Endothelial cell of umbilical vein (primary cell): ENCODE results near the gene SLC7A11. TPM values are rescaled to one million over a fixed set of nuclear protein-coding genes. Genes with fewer than 3 reads are reported as not detected.

Experiments
- BruUV-seq: library from RNA; stranded (reverse); fragments of 400-500 nt; replicated peaks from 2 replicates; lab custom pipeline; 2021; lab: Mats Ljungman, UMichigan
- CTCF ChIA-PET: fragments of 300-600, 350-600 bp; sonication (Branson Sonifier 250); formaldehyde crosslinking; loops from one replicate; lab custom pipeline; 2021; ENCODE audit warnings: antibody characterized with exemption, inconsistent platforms; lab: Charles Lee
- POLR2A ChIA-PET: fragments of 300-600, 350-600 bp; sonication (Branson Sonifier 250); formaldehyde crosslinking; loops from one replicate; lab custom pipeline; 2021; ENCODE audit warnings: antibody characterized with exemption, inconsistent platforms; lab: Charles Lee
- DNase-seq: peaks from one replicate; pipeline ENCODE4 v3.0.0-alpha.2; 2011; ENCODE audit warnings: low read depth, low spot score
- FAIRE-seq: peaks from 2 replicates; lab custom pipeline; 2011; peaks lifted over from hg19 to GRCh38; lab: Jason Lieb, UNC
- H2AFZ ChIP-seq: 2 replicates; pipeline ENCODE4 v1.6.0; 2012; ENCODE audit warnings: low read depth, low read length, control low read depth, inconsistent platforms
- H3K27ac ChIP-seq: 2 replicates; pipeline ENCODE4 v1.5.1; 2011; ENCODE audit warnings: low read depth, mild to moderate bottlenecking, control low read depth, low read length, moderate library complexity; ENCODE audit not compliant: insufficient read depth
- H3K27me3 ChIP-seq, 2 experiments: 2 replicates each; pipeline versions ENCODE4 v1.6.0 to v1.6.1; 2011; ENCODE audit warnings: low read length in 2 of 2, mixed read lengths in 1 of 2; ENCODE audit not compliant: control insufficient read depth in 2 of 2, insufficient read depth in 2 of 2
- H3K36me3 ChIP-seq, 2 experiments: 2 replicates in 1 of 2; 3 replicates in 1 of 2; pipeline ENCODE4 v1.5.1; 2011; ENCODE audit warnings: low read length in 2 of 2, mild to moderate bottlenecking in 1 of 2, moderate library complexity in 1 of 2; ENCODE audit not compliant: control insufficient read depth in 2 of 2, insufficient read depth in 2 of 2; ENCODE audit errors: extremely low read depth in 1 of 2
- H3K4me1 ChIP-seq: 3 replicates; pipeline ENCODE4 v1.5.1; 2011; ENCODE audit warnings: mild to moderate bottlenecking, low read length; ENCODE audit not compliant: control insufficient read depth, insufficient read depth; ENCODE audit errors: extremely low read depth
- H3K4me2 ChIP-seq: 2 replicates; pipeline ENCODE4 v1.6.1; 2011; ENCODE audit warnings: low read length, control low read depth, mixed read lengths; ENCODE audit not compliant: insufficient read depth
- H3K4me3 ChIP-seq, 3 experiments: fragments of 200-600 bp in 1 of 3; sonication (generic), shearing (Covaris generic) in 1 of 3; replicated peaks in 1 of 3; 2 replicates each; pipeline ENCODE4 v1.5.1; 2011 to 2016; ENCODE audit warnings: control low read depth in 3 of 3, low read length in 3 of 3, mild to moderate bottlenecking in 2 of 3, inconsistent platforms in 1 of 3, low read depth in 1 of 3, moderate library complexity in 1 of 3; ENCODE audit not compliant: insufficient read depth in 1 of 3
- H3K79me2 ChIP-seq: 2 replicates; pipeline ENCODE4 v1.6.0; 2012; ENCODE audit warnings: low read length, inconsistent platforms; ENCODE audit not compliant: control insufficient read depth, insufficient read depth
- H3K9ac ChIP-seq: replicated peaks from 2 replicates; pipeline ENCODE3; 2011; ENCODE audit warnings: low read length, control low read depth; ENCODE audit not compliant: insufficient read depth; ENCODE audit errors: extremely low read depth
- H3K9me1 ChIP-seq: replicated peaks from 3 replicates; pipeline ENCODE4 v1.6.0; 2011; ENCODE audit warnings: mild to moderate bottlenecking, low read length; ENCODE audit not compliant: control insufficient read depth, insufficient read depth; ENCODE audit errors: extremely low read depth
- H3K9me3 ChIP-seq: replicated peaks from 2 replicates; pipeline ENCODE4 v1.5.1; 2012; ENCODE audit warnings: low read length, inconsistent platforms; ENCODE audit not compliant: control insufficient read depth, insufficient read depth
- H4K20me1 ChIP-seq: replicated peaks from 2 replicates; pipeline ENCODE3; 2011; ENCODE audit warnings: mild to moderate bottlenecking, low read length; ENCODE audit not compliant: control insufficient read depth, insufficient read depth; ENCODE audit errors: extremely low read depth
- CTCF ChIP-seq, 2 donors: IDR thresholded peaks; 1 replicate in 1 of 2; 2 replicates in 1 of 2; pipeline ENCODE4 v1.5.1; 2011; ENCODE audit warnings: low read length in 2 of 2, mild to moderate bottlenecking in 2 of 2, moderate library complexity in 2 of 2, control low read depth in 1 of 2, inconsistent platforms in 1 of 2, low read depth in 1 of 2; ENCODE audit not compliant: insufficient read depth in 1 of 2; ENCODE audit errors: extremely low read depth in 1 of 2
- EZH2 ChIP-seq: IDR thresholded peaks from 2 replicates; pipeline ENCODE4 v1.6.1; 2012; ENCODE audit warnings: borderline replicate concordance, low read depth, mild to moderate bottlenecking, moderate library complexity, low read length, inconsistent platforms; ENCODE audit not compliant: severe bottlenecking
- FOS ChIP-seq: IDR thresholded peaks from 2 replicates; pipeline ENCODE4 v1.6.1; 2011; ENCODE audit warnings: mild to moderate bottlenecking, low read length, moderate library complexity, borderline replicate concordance; ENCODE audit not compliant: insufficient read depth
- GATA2 ChIP-seq: IDR thresholded peaks from 2 replicates; pipeline ENCODE4 v1.7.0; 2011; ENCODE audit warnings: low read depth, mild to moderate bottlenecking, moderate library complexity, mixed read lengths, low read length; ENCODE audit not compliant: insufficient read length, insufficient read depth
- JUN ChIP-seq: IDR thresholded peaks from 2 replicates; pipeline ENCODE4 v1.6.1; 2011; ENCODE audit warnings: borderline replicate concordance, low read depth; ENCODE audit not compliant: insufficient read length, insufficient read depth
- MAX ChIP-seq: IDR thresholded peaks from 2 replicates; pipeline ENCODE4 v1.6.1; 2011; ENCODE audit not compliant: insufficient read depth, insufficient read length
- MYC ChIP-seq: IDR thresholded peaks from one replicate; pipeline ENCODE4 v1.6.1; 2011; ENCODE audit warnings: mild to moderate bottlenecking, low read depth, low read length
- POLR2A ChIP-seq: IDR thresholded peaks from 2 replicates; pipeline ENCODE4 v1.6.1; 2012; ENCODE audit warnings: low read depth, mild to moderate bottlenecking, control low read depth, low read length
- POLR2AphosphoS5 ChIP-seq: IDR thresholded peaks from 2 replicates; pipeline ENCODE4 v1.6.1; 2012; ENCODE audit warnings: low read depth, mild to moderate bottlenecking, control low read depth, low read length, moderate library complexity; ENCODE audit not compliant: insufficient read depth
- dilution Hi-C: fragments of 300-500 bp; cut with MboI; formaldehyde crosslinking; loops from one replicate; pipeline ENCODE4 v1.15.0; 2019; ENCODE audit warnings: low sequenced_read_pairs; ENCODE audit not compliant: extremely low pct_ligation_motif_present
- intact Hi-C: fragments of 100-400 bp; cut with micrococcal nuclease; formaldehyde crosslinking; loops from one replicate; pipeline ENCODE4 v1.10.0; 2022
- polyA plus RNA-seq, 4 experiments: library from polyadenylated mRNA; depleted of rRNA in 3 of 4; stranded (reverse) in 3 of 4; unstranded in 1 of 4; fragments of >200 nt; gene quantifications; 2 replicates each; pipeline versions ENCODE4 v1.2.1 to v1.2.3, GENCODE V29; 2011 to 2012; ENCODE audit warnings: missing spikeins in 1 of 4
- total RNA-seq: library from RNA; stranded (reverse); gene quantifications from 2 replicates; pipeline ENCODE4 v1.2.3, GENCODE V29; 2021

SLC7A11 gene
- total and polyA plus RNA-seq, 2 donors (not counting 3 experiments of a cell fraction or from before 2014, with no cell fraction given): 28.4 to 82.7 TPM

GRCh38 chr4:138164208-138164607 lies 77.9 kb downstream of the SLC7A11 start:
- Histone ChIP-seq H3K4me1 (peaks cover 6% of the 10 kb centered on the region), H3K9me3 (no peaks in the 10 kb centered on the region), H3K9ac (no peak overlapping the region), H3K36me3 (peaks cover 2 to 4% of the 10 kb centered on the region in 2 experiments), H3K27me3 (no peaks in the 10 kb centered on the region), H3K79me2 (no peaks in the 10 kb centered on the region), H4K20me1 (no peaks in the 10 kb centered on the region), H2AFZ (no peak overlapping the region), H3K4me3 (no peak overlapping the region), H3K27ac (no peak overlapping the region), H3K9me1 (no peaks in the 10 kb centered on the region), H3K4me2 (no peak overlapping the region)
- FAIRE-seq: no peak
- intact Hi-C loops (no loop called here), dilution Hi-C loops (no loop called here)
- no TSS peak for BruUV-seq
- no peak for DNase-seq
- ChIA-PET CTCF (interaction anchor here (1.0 to 1.1 kb wide), 2 partner anchors 73 to 129 kb away, joined by 3 read pairs; no protein-coding TSS in a partner anchor), POLR2A (no interaction called here)
- no peak for TF ChIP-seq JUN
- no peak for TF ChIP-seq MAX
- TF ChIP-seq EZH2: no peak
- TF ChIP-seq CTCF (IDR thresholded peaks at IDR 0.05; ENCODE audit: extremely low read depth in 1 of 2, insufficient read depth in 1 of 2, low read depth in 1 of 2, low read length in 2 of 2): no peak
- no peak for TF ChIP-seq MYC
- TF ChIP-seq POLR2A: no peak
- no peak for TF ChIP-seq GATA2
- TF ChIP-seq FOS: no peak
- no peak for TF ChIP-seq POLR2AphosphoS5
